Stimulated activated CD4-positive, alpha-beta T cell treated with anti-CD3 and anti-CD28 coated beads, Interleukin-12 subunit alpha, Interleukin-12 subunit beta, amount 100 ng/mL, for 48 hours (primary cell): ENCODE results near the gene ORAI3.

Source experiments
- DNase-seq, 3 donors: peaks; one replicate each; pipeline ENCODE4 v3.0.0-alpha.2; 2020; ENCODE audit warnings: low read depth in 2 of 3, low spot score in 1 of 3

ORAI3 gene

GRCh38 chr16:30946671-30947540 lies 2.0 kb upstream of the ORAI3 start:
- no peak for DNase-seq

- no peak for DNase-seq
These were observed 1.4 kb upstream of the ORAI3 start for GRCh38 chr16:30947541-30947858.

DNA sequence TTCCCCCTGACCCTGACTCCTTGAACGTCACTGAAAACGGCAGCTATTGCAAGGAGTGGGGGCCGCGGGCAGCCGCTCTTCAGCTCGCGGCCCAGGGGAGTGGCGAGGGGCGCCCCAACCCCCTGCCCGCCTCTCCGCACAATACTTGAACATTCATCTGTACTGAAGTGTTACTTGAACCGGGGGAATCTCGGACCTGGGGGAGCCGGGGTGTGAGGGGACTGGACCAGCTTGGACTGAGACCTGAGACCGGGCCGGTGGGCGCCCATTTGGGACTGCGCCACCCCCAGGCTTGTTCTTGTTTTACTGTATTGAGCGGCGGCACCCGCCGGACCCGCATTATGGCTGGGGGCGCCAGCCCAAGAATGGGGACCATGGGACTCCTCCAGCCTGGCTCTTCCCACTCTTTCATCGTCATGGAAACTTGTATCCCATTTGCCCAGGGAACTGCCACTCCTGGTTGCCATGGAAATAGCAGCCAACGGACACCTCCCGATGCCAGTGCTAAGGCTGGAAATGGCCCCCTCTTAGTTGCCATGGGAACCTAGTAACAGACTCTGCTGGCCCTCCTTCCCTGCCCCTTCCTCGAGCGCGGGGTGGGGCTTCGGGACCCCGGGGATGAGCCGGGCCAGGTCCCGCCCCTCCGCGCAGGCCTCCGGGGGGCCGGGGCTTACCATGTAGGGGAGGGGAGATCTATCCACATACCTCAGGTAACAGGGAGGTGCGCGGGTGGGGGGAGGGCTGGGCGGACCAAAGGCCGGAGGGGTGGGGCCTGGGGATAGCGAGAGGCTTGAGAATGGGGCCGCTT lies 805 bp upstream of the ORAI3 start:
- no peak for DNase-seq

DNA sequence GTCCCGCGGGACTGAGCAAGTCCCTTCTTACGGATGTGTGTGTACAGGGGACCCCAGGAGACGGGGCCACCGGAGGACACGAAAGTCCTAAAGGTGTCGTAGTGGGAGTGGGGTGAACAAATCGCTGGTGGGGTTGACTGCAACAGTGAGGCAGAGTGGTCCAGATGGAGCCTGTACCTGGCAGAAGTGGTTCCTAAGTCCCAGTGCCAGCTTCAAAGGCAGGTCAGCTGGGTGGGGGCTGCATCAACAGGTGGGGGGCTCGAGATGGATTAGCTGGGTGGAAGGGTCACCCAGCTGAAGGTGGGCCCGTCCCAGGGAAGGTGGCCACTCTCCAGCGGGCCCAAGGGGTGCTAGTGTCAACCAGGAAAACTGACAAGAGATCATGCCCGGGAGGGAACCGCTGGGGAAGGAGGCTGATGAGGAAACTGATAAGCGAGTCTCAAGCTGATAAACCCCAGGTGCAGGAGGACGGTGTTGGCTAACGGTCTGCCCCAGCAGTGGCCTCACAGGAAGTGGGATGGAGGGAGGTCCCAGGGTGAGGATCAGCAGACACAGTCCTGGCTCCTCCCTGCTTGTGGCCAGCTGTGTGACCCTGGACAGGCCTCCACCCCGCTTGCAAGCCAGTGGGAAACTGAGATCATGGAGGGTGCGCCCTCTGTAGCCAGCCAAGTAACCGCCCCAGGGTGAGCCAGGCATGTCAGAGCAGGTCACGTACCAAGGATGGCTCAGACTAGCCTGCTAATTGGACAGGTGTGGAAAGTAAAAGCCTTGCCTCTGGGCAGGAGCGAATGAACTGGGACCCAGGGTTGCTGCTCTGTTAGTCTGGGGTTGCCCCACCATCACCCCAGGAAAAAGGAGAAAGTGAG lies 1.0 kb downstream of the ORAI3 start:
- DNase-seq = peak in 1 of 3 donors; percentile 29

GRCh38 chr16:30950516-30951065 lies 1.7 kb downstream of the ORAI3 start:
- DNase-seq = no peak

GRCh38 chr16:30951193-30951592 lies 2.3 kb downstream of the ORAI3 start:
- no peak for DNase-seq

GRCh38 chr16:30951750-30952149 lies 2.9 kb downstream of the ORAI3 start:
- no peak for DNase-seq

DNA sequence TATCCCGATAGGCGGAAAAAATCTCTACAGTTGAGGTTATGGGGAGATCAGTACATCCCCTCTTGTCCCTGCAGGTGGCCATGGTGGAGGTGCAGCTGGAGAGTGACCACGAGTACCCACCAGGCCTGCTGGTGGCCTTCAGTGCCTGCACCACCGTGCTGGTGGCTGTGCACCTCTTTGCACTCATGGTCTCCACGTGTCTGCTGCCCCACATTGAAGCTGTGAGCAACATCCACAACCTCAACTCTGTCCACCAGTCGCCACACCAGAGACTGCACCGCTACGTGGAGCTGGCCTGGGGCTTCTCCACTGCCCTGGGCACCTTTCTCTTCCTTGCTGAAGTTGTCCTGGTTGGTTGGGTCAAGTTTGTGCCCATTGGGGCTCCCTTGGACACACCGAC lies 4.2 kb downstream of the ORAI3 start:
- no peak for DNase-seq

DNA sequence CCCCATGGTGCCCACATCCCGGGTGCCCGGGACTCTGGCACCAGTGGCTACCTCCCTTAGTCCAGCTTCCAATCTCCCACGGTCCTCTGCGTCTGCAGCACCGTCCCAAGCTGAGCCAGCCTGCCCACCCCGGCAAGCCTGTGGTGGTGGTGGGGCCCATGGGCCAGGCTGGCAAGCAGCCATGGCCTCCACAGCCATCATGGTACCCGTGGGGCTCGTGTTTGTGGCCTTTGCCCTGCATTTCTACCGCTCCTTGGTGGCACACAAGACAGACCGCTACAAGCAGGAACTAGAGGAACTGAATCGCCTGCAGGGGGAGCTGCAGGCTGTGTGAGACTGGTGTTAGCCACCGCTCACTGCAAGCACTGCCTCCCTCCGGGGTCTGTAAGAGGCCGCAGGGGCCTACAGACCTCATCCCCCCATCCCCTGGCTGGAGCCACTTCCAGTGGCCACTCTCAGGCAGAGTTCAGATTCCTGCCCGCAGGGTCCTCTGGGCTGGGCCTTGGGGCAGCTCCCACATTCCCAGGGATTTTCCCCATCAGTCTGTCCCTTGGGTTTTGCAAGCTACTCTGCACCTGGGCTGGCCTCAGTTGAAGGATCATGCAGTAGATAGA lies 4.8 kb downstream of the ORAI3 start:
- peak in 2 of 3 donors; percentile 27 to 50 for DNase-seq

- DNase-seq = no peak
These were observed 6.1 kb downstream of the ORAI3 start for GRCh38 chr16:30954993-30955392.

- DNase-seq = peak; percentile 84 to 93 (median 91)
These were observed 8.0 kb downstream of the ORAI3 start for GRCh38 chr16:30956601-30957455.

- DNase-seq = peak; percentile 95 to 98 (median 96)
These were observed 8.7 kb downstream of the ORAI3 start, which contains the start of gene SETD1A for GRCh38 chr16:30957456-30958174. TSS of gene SETD1A (plus strand) at chr16:30957754. CDS start at chr16:30958732, 978 bp downstream.

DNA sequence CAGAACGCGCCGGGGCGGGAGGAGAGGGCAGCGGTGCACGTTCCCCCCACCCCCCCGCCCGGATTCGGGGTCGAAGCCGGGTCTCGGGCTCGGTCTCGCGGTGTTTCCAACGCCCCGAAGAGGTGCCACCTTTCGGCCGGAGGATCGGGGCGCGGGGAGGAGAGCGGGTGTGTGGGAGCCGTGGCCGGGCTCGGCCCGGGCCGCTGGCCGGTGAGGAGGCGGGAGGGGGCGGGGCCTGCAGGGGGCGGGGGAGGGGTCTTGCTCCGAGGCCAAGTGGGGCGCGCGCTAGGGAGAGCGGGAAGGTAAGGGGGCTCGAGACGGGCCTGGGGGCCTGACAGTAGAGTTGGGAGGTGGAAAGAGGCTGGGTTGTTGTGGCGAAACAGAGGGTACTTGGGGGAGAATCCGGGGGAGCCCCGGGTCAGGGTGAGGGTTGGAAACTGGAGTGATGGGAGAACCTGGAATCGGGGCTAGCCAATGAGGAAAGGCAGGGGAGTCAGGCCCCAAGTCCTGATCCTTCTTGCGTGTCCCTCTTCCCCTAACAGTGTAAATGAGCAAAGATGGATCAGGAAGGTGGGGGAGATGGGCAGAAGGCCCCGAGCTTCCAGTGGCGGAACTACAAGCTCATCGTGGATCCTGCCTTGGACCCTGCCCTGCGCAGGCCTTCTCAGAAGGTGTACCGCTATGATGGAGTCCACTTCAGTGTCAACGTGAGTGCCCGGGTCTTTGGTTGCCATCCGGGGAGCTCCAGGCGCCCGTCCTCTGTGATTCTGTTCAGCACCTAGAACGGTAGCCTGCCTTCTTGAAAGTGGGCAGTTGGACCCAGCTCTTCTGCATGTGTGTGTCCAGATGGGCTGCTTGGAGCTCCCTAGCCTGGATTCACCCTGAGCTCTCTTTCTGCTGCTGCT lies 9.6 kb downstream of the ORAI3 start:
- peak in 1 of 3 donors; percentile 20 for DNase-seq

GRCh38 chr16:30961384-30961783 lies 12.5 kb downstream of the ORAI3 start:
- no peak for DNase-seq

GRCh38 chr16:30963925-30964511 lies 15.2 kb downstream of the ORAI3 start:
- no peak for DNase-seq

DNA sequence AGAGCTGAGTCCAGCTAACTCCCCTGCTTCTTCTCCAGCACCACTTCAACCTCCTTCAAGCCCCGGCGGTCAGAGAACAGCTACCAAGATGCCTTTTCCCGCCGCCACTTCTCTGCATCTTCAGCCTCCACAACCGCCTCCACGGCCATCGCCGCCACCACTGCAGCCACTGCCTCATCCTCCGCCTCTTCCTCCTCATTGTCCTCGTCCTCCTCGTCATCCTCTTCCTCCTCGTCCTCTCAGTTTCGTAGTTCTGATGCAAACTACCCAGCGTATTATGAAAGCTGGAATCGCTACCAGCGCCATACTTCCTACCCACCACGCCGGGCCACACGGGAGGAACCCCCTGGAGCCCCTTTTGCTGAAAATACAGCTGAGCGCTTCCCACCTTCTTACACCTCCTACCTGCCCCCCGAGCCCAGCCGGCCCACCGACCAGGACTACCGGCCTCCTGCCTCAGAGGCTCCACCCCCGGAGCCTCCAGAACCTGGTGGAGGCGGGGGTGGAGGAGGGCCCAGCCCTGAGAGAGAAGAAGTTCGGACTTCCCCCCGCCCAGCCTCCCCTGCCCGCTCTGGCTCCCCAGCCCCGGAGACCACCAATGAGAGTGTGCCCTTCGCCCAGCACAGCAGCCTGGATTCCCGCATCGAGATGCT lies 15.8 kb downstream of the ORAI3 start:
- no peak for DNase-seq

- no peak for DNase-seq
These were observed 16.6 kb downstream of the ORAI3 start for GRCh38 chr16:30965436-30965835.
